KMS-11 (cell line): ENCODE results near the gene GRIK1.

Experiments used
- H2AFZ ChIP-seq: fragments of 200-600 bp; sonication (generic); 2 replicates; pipeline ENCODE4 v1.6.1; 2016; ENCODE audit warnings: antibody characterized with exemption, mixed run types, low read depth
- H3K27ac ChIP-seq: fragments of 200-600 bp; sonication (generic); 2 replicates; pipeline ENCODE4 v1.6.1; 2016; ENCODE audit warnings: mild to moderate bottlenecking, mixed run types
- H3K27me3 ChIP-seq: fragments of 200-600 bp; sonication (generic); 2 replicates; pipeline ENCODE4 v1.6.1; 2017; ENCODE audit warnings: mild to moderate bottlenecking, low read depth, mixed run types, moderate library complexity; ENCODE audit not compliant: insufficient read depth
- H3K36me3 ChIP-seq: fragments of 200-600 bp; sonication (generic); 2 replicates; pipeline ENCODE4 v1.6.1; 2017; ENCODE audit warnings: mild to moderate bottlenecking, mixed run types; ENCODE audit not compliant: insufficient read depth
- H3K4me1 ChIP-seq: fragments of 200-600 bp; sonication (generic); 2 replicates; pipeline ENCODE4 v1.6.1; 2016; ENCODE audit warnings: mild to moderate bottlenecking, low read depth, mixed run types; ENCODE audit not compliant: poor library complexity, severe bottlenecking
- H3K4me2 ChIP-seq: fragments of 200-600 bp; sonication (generic); 2 replicates; pipeline ENCODE4 v1.7.0; 2016; ENCODE audit warnings: mild to moderate bottlenecking, mixed run types
- H3K4me3 ChIP-seq: fragments of 200-600 bp; sonication (generic); IDR thresholded peaks from 2 replicates; pipeline ENCODE4 v1.6.1; 2017; ENCODE audit warnings: low read depth, low read length, mixed read lengths; ENCODE audit not compliant: insufficient read depth
- H3K79me2 ChIP-seq: fragments of 200-600 bp; sonication (generic); 2 replicates; pipeline ENCODE4 v1.6.1; 2016; ENCODE audit warnings: low read depth, mixed run types; ENCODE audit not compliant: insufficient read depth
- H3K9ac ChIP-seq: fragments of 200-600 bp; sonication (generic); 2 replicates; pipeline ENCODE4 v1.6.1; 2016; ENCODE audit warnings: mild to moderate bottlenecking, mixed run types
- H4K20me1 ChIP-seq: fragments of 200-600 bp; sonication (generic); 2 replicates; pipeline ENCODE4 v1.6.1; 2016; ENCODE audit warnings: mild to moderate bottlenecking, mixed run types; ENCODE audit not compliant: insufficient read depth
- CTCF ChIP-seq: fragments of 200-600 bp; sonication (generic); conservative IDR thresholded peaks from 2 replicates; pipeline ENCODE4 v1.6.1; 2017; ENCODE audit warnings: low read depth, mild to moderate bottlenecking, antibody characterized with exemption, low read length, moderate library complexity, mixed read lengths

The GRIK1 gene

GRCh38 chr21:29670228-29670627 is 269.6 kb downstream of the GRIK1 start:
- Histone ChIP-seq H3K4me2 (no peak overlapping the region), H3K36me3 (no peaks in the 10 kb centered on the region), H2AFZ (no peak overlapping the region), H3K27me3 (no peaks in the 10 kb centered on the region), H4K20me1 (no peaks in the 10 kb centered on the region), H3K27ac (no peak overlapping the region), H3K9ac (no peak overlapping the region), H3K4me3 (no peak overlapping the region), H3K79me2 (no peaks in the 10 kb centered on the region), H3K4me1 (no peaks in the 10 kb centered on the region)
- no peak for TF ChIP-seq CTCF

- Histone ChIP-seq H3K9ac (no peak overlapping the region), H2AFZ (no peak overlapping the region), H3K27me3 (no peaks in the 10 kb centered on the region), H3K79me2 (no peaks in the 10 kb centered on the region), H3K27ac (no peak overlapping the region), H3K4me2 (no peak overlapping the region), H3K4me1 (no peaks in the 10 kb centered on the region), H3K36me3 (no peaks in the 10 kb centered on the region), H4K20me1 (no peaks in the 10 kb centered on the region), H3K4me3 (no peak overlapping the region)
- TF ChIP-seq CTCF, result no peak
These were observed 270.4 kb downstream of the GRIK1 start for GRCh38 chr21:29669416-29669815.

- no peak overlapping the region for H3K4me2 ChIP-seq
- H3K79me2 ChIP-seq, result no peaks in the 10 kb centered on the region
- no peaks in the 10 kb centered on the region for H3K27me3 ChIP-seq
- no peak overlapping the region for H3K9ac ChIP-seq
- no peak overlapping the region for H2AFZ ChIP-seq
- H4K20me1 ChIP-seq, result no peaks in the 10 kb centered on the region
- H3K27ac ChIP-seq, result no peak overlapping the region
- no peaks in the 10 kb centered on the region for H3K4me1 ChIP-seq
- no peak overlapping the region for H3K4me3 ChIP-seq
- no peaks in the 10 kb centered on the region for H3K36me3 ChIP-seq
- TF ChIP-seq CTCF, result no peak
These were observed 272.1 kb downstream of the GRIK1 start for GRCh38 chr21:29667651-29668050.

GRCh38 chr21:29664615-29665014 is 275.2 kb downstream of the GRIK1 start:
- Histone ChIP-seq H2AFZ (no peak overlapping the region), H3K4me3 (no peak overlapping the region), H3K36me3 (no peaks in the 10 kb centered on the region), H3K4me2 (no peak overlapping the region), H3K9ac (no peak overlapping the region), H3K27ac (no peak overlapping the region), H4K20me1 (no peaks in the 10 kb centered on the region), H3K27me3 (no peaks in the 10 kb centered on the region), H3K79me2 (no peaks in the 10 kb centered on the region), H3K4me1 (no peaks in the 10 kb centered on the region)
- TF ChIP-seq CTCF, result no peak
